Measurements from ENCODE around the gene DLX4. TPM values are rescaled to one million over a fixed set of nuclear protein-coding genes. Genes with fewer than 3 reads are reported as not detected.

Gene DLX4
- total RNA-seq, 1 experiment from 2014 or later: 2.5 TPM

DNA sequence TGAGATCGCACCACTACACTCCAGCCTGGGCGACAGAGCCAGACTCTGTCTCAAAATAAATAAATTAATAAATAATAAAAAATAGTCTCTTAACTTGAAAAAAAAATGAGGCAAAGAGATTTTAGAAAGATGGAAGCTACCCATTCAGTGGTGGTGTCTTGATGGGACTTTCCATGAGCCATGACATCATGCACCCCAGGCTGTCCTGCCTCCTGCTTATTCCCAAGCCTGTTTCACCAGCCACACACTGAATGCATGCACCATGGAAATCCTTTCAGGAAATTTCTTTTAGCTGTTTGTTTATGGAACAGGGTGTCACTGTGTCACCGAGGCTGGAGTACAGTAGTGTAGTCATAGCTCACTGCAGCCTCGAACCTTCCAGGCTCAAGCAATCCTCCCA is 34.9 kb downstream of the DLX4 start:
- no CpG with 5 or more reads among the region's 4 CpGs for WGBS (ENCODE audit: extremely low coverage, insufficient read length, low lambda C conversion rate)
- peaks cover 2% of the 10 kb centered on the region in 2 experiments; a peak in 4 of 5 replicates for H3K9me3 Mint-ChIP-seq

More for the DNA sequence above, 34.9 kb downstream of the DLX4 start:
- no peak overlapping the region for H3K4me2 ChIP-seq (ENCODE audit: insufficient read depth, insufficient read length, low read length)
- no peak for DNase-seq
- no peaks in the 10 kb centered on the region for H3K23me2 ChIP-seq (ENCODE audit: insufficient read length, low read depth, low read length, poor library complexity, severe bottlenecking)
- no peaks in the 10 kb centered on the region for H3K79me2 ChIP-seq (ENCODE audit: insufficient read depth, low read length)
- H2BK20ac ChIP-seq (ENCODE audit: low read depth, low read length, poor library complexity, severe bottlenecking): no peak overlapping the region
- no peak overlapping the region for H4K5ac ChIP-seq (ENCODE audit: insufficient read length, low read depth, low read length)
- H3K27me3 Mint-ChIP-seq (ENCODE audit: low read depth): peaks cover 58% of the 10 kb centered on the region
- no peak overlapping the region for H3K9ac ChIP-seq (ENCODE audit: extremely low read depth, insufficient read length, low read length)
- no peak overlapping the region for H3T11ph ChIP-seq (ENCODE audit: low read length)
- H4K8ac ChIP-seq (replicated peaks; ENCODE audit: insufficient read length, low read depth, low read length): no peak overlapping the region
- peaks cover 8% of the 10 kb centered on the region; the same call in 1 of the 2 replicates for H3K27me3 ChIP-seq (ENCODE audit: insufficient read depth, low read length)
- H2BK12ac ChIP-seq (ENCODE audit: insufficient read length, low read depth, low read length): no peak overlapping the region
- H2BK15ac ChIP-seq (ENCODE audit: low read depth, low read length): no peak overlapping the region
- no peak overlapping the region for H3K14ac ChIP-seq (ENCODE audit: insufficient read depth, low read length)
- no peak overlapping the region for H3K27ac ChIP-seq (ENCODE audit: insufficient read length, low read depth, low read length)
- H2AFZ ChIP-seq (ENCODE audit: low read length): no peak overlapping the region
- H3K4me3 Mint-ChIP-seq: no peak overlapping the region
- H3K23ac ChIP-seq (ENCODE audit: insufficient read length, low read depth, low read length): no peak overlapping the region
- peaks cover 2% of the 10 kb centered on the region for H3K9me3 ChIP-seq (ENCODE audit: control insufficient read depth, low read depth, low read length)
- H2AK5ac ChIP-seq (ENCODE audit: insufficient read length, low read length): no peak overlapping the region
- no peaks in the 10 kb centered on the region for H3K36me3 Mint-ChIP-seq (ENCODE audit: insufficient read depth in 1 of 3, low read depth in 3 of 3)
- no peak overlapping the region for H3K18ac ChIP-seq (ENCODE audit: insufficient read length, low read depth, low read length)
- no peak overlapping the region for H2BK120ac ChIP-seq (ENCODE audit: low read depth, low read length, poor library complexity, severe bottlenecking)
- H3K4ac ChIP-seq (ENCODE audit: low read depth, low read length): no peak overlapping the region
- TF ChIP-seq, protein P1, sequence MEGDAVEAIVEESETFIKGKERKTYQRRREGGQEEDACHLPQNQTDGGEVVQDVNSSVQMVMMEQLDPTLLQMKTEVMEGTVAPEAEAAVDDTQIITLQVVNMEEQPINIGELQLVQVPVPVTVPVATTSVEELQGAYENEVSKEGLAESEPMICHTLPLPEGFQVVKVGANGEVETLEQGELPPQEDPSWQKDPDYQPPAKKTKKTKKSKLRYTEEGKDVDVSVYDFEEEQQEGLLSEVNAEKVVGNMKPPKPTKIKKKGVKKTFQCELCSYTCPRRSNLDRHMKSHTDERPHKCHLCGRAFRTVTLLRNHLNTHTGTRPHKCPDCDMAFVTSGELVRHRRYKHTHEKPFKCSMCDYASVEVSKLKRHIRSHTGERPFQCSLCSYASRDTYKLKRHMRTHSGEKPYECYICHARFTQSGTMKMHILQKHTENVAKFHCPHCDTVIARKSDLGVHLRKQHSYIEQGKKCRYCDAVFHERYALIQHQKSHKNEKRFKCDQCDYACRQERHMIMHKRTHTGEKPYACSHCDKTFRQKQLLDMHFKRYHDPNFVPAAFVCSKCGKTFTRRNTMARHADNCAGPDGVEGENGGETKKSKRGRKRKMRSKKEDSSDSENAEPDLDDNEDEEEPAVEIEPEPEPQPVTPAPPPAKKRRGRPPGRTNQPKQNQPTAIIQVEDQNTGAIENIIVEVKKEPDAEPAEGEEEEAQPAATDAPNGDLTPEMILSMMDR (conservative IDR thresholded peaks at IDR 0.05): no peak
- H3K79me1 ChIP-seq (ENCODE audit: insufficient read depth, low read depth, low read length, poor library complexity, severe bottlenecking): no peaks in the 10 kb centered on the region
- H2BK5ac ChIP-seq (ENCODE audit: insufficient read length, low read length): no peak overlapping the region
- H4K20me1 ChIP-seq (ENCODE audit: control insufficient read depth, insufficient read depth, insufficient read length): no peaks in the 10 kb centered on the region
- H3K4me1 ChIP-seq (ENCODE audit: insufficient read depth, low read length): no peaks in the 10 kb centered on the region
- peaks cover 2 to 3% of the 10 kb centered on the region in 2 experiments for H3K4me1 Mint-ChIP-seq
- H3K27ac Mint-ChIP-seq: no peak overlapping the region
- no peak overlapping the region for H3K56ac ChIP-seq (ENCODE audit: insufficient read length, low read depth, low read length)
- no peak overlapping the region for H4K91ac ChIP-seq (ENCODE audit: insufficient read length, low read depth, low read length)

All from H9 (cell line).